ENCODE data around the gene WNT8A.
A peak's percentile ranks its signal among the peaks of the same experiment; 100 is the strongest.
"Not testable (repeated sequence)": the region's sequence is repeated elsewhere in the genome, so short reads cannot be mapped to it uniquely, and the experiment has no call there.

WNT8A gene

GRCh38 chr5:138083702-138084101 is at the start of gene WNT8A:
TSS of gene WNT8A (plus strand) at chr5:138084033. CDS start at chr5:138084128, 95 bp downstream.
- DNase-seq: no peak

- DNase-seq: peak; percentile 47
Observed at GRCh38 chr5:138035605-138036537, 48.0 kb upstream of the WNT8A start.

GRCh38 chr5:138037271-138037670 is 46.6 kb upstream of the WNT8A start:
- DNase-seq: no peak

- no peak for DNase-seq
Observed at GRCh38 chr5:138037907-138038633, 45.8 kb upstream of the WNT8A start.

GRCh38 chr5:138038826-138039225 is 45.0 kb upstream of the WNT8A start:
- DNase-seq: no peak

- not testable (repeated sequence) for DNase-seq
Observed at GRCh38 chr5:138045283-138045682, 38.5 kb upstream of the WNT8A start.

- no peak for DNase-seq
Observed at GRCh38 chr5:138051441-138052296, 32.2 kb upstream of the WNT8A start.

GRCh38 chr5:138052718-138053117 is 31.1 kb upstream of the WNT8A start:
- not testable (repeated sequence) for DNase-seq

GRCh38 chr5:138053554-138053953 is 30.3 kb upstream of the WNT8A start:
- DNase-seq: no peak

- DNase-seq: no peak
Observed at GRCh38 chr5:138054206-138054605, 29.6 kb upstream of the WNT8A start.

GRCh38 chr5:138054847-138055558 is 28.8 kb upstream of the WNT8A start:
- no peak for DNase-seq

GRCh38 chr5:138064526-138064925 is 19.3 kb upstream of the WNT8A start:
- DNase-seq: no peak

- DNase-seq: no peak
Observed at GRCh38 chr5:138065102-138065501, 18.7 kb upstream of the WNT8A start.

- no peak for DNase-seq
Observed at GRCh38 chr5:138067945-138068344, 15.9 kb upstream of the WNT8A start.

- peak; percentile 73 for DNase-seq
Observed at GRCh38 chr5:138068742-138069600, 14.9 kb upstream of the WNT8A start.

GRCh38 chr5:138070026-138070425 is 13.8 kb upstream of the WNT8A start:
- not testable (repeated sequence) for DNase-seq

GRCh38 chr5:138077064-138077696 is 6.7 kb upstream of the WNT8A start:
- peak; percentile 43 for DNase-seq

GRCh38 chr5:138078006-138078643 is 5.7 kb upstream of the WNT8A start:
- no peak for DNase-seq

- no peak for DNase-seq
Observed at GRCh38 chr5:138082033-138082432, 1.8 kb upstream of the WNT8A start.

GRCh38 chr5:138091685-138092084 is 7.9 kb downstream of the WNT8A start:
- DNase-seq: no peak

Measured in activated naive CD4-positive, alpha-beta T cell treated with anti-CD3 and anti-CD28 coated beads, Interleukin-2, amount 50 U/mL, for 16 hours (primary cell).